Measurements from ENCODE around the gene NISCH.

DNA sequence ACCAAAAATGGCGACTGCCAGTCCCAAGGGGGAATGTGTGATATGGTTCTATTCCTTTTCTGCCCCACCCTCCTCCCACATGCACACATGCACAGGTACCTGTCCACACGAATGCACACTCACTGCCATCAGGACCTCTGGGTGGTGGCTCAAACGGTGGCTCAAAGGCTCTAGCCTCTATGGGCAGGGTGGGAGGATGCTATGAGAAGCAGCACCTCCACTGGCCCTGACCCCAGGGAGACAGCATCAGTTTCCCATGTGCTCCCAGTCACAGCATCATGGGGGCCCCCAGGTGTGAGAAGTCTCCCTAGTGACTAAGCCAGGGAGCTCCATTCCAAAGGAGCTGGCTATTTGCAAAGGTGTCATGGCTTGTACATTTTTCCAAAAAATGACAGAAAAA, 26.4 kb upstream of the NISCH start:
- TF ChIP-seq, protein P1, sequence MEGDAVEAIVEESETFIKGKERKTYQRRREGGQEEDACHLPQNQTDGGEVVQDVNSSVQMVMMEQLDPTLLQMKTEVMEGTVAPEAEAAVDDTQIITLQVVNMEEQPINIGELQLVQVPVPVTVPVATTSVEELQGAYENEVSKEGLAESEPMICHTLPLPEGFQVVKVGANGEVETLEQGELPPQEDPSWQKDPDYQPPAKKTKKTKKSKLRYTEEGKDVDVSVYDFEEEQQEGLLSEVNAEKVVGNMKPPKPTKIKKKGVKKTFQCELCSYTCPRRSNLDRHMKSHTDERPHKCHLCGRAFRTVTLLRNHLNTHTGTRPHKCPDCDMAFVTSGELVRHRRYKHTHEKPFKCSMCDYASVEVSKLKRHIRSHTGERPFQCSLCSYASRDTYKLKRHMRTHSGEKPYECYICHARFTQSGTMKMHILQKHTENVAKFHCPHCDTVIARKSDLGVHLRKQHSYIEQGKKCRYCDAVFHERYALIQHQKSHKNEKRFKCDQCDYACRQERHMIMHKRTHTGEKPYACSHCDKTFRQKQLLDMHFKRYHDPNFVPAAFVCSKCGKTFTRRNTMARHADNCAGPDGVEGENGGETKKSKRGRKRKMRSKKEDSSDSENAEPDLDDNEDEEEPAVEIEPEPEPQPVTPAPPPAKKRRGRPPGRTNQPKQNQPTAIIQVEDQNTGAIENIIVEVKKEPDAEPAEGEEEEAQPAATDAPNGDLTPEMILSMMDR (conservative IDR thresholded peaks at IDR 0.05; ENCODE audit: low read depth, low read length) = no peak
- TF ChIP-seq EZH2phosphoT487 (IDR thresholded peaks at IDR 0.05; ENCODE audit: borderline replicate concordance, low read length) = no peak

All from PC-3 (cell line).